Muscle layer of colon (tissue), 2 donors: Measurements from ENCODE around the gene BZW2.
"Not testable (repeated sequence)": the region's sequence is repeated elsewhere in the genome, so short reads cannot be mapped to it uniquely, and the experiment has no call there.

ENCODE experiments used
- H3K27ac ChIP-seq: one replicate; pipeline ENCODE4 v1.7.0; 2013; ENCODE audit warnings: low read depth, mild to moderate bottlenecking, low read length, moderate library complexity
- H3K27me3 ChIP-seq, 2 donors: one replicate each; pipeline ENCODE4 v1.7.0; 2013; ENCODE audit warnings: low read length in 2 of 2, mild to moderate bottlenecking in 2 of 2; ENCODE audit not compliant: insufficient read depth in 2 of 2, control insufficient read depth in 1 of 2
- H3K36me3 ChIP-seq: one replicate; pipeline ENCODE4 v1.7.0; 2013; ENCODE audit warnings: mild to moderate bottlenecking, low read length; ENCODE audit not compliant: insufficient read depth
- H3K4me1 ChIP-seq: one replicate; pipeline ENCODE4 v1.7.0; 2013; ENCODE audit warnings: mild to moderate bottlenecking, low read length; ENCODE audit not compliant: insufficient read depth
- H3K4me3 ChIP-seq, 2 donors: one replicate each; pipeline ENCODE4 v1.7.0; 2013; ENCODE audit warnings: low read length in 2 of 2, low read depth in 1 of 2, mild to moderate bottlenecking in 1 of 2, moderate library complexity in 1 of 2
- H3K9ac ChIP-seq: one replicate; pipeline ENCODE4 v1.7.0; 2013; ENCODE audit warnings: low read length
- H3K9me3 ChIP-seq: one replicate; pipeline ENCODE4 v1.7.0; 2013; ENCODE audit warnings: mild to moderate bottlenecking, low read length
- donor health status: abdominal sarcoma.
- donor health status: Adenocarcinoma of cecum.

BZW2 gene

GRCh38 chr7:16677978-16678494 lies 32.1 kb downstream of the BZW2 start:
- no peak overlapping the region for H3K27ac ChIP-seq
- H3K9ac ChIP-seq, result no peak overlapping the region
- H3K4me3 ChIP-seq, result no peak overlapping the region
- H3K27me3 ChIP-seq, result no peaks in the 10 kb centered on the region
- H3K9me3 ChIP-seq, result no peaks in the 10 kb centered on the region
- no peaks in the 10 kb centered on the region for H3K4me1 ChIP-seq
- H3K36me3 ChIP-seq, result peaks cover 15% of the 10 kb centered on the region

GRCh38 chr7:16678645-16679566 lies 32.9 kb downstream of the BZW2 start:
- not testable (repeated sequence) for H3K27ac ChIP-seq, H3K9ac ChIP-seq, H3K4me1 ChIP-seq, H3K9me3 ChIP-seq, H3K4me3 ChIP-seq, H3K27me3 ChIP-seq
- H3K36me3 ChIP-seq, result peaks cover 15% of the 10 kb centered on the region

- no peak overlapping the region for H3K9ac ChIP-seq
- H3K36me3 ChIP-seq, result peaks cover 7% of the 10 kb centered on the region
- H3K27ac ChIP-seq, result no peak overlapping the region
- H3K4me1 ChIP-seq, result no peaks in the 10 kb centered on the region
- H3K4me3 ChIP-seq, result no peak overlapping the region
- no peaks in the 10 kb centered on the region for H3K27me3 ChIP-seq
- H3K9me3 ChIP-seq, result no peaks in the 10 kb centered on the region
Observed at GRCh38 chr7:16684935-16685334, 39.0 kb downstream of the BZW2 start.

- H3K4me1 ChIP-seq, result no peaks in the 10 kb centered on the region
- no peaks in the 10 kb centered on the region for H3K27me3 ChIP-seq
- no peak overlapping the region for H3K9ac ChIP-seq
- H3K36me3 ChIP-seq, result peaks cover 7% of the 10 kb centered on the region
- H3K9me3 ChIP-seq, result no peaks in the 10 kb centered on the region
- no peak overlapping the region for H3K27ac ChIP-seq
- no peak overlapping the region for H3K4me3 ChIP-seq
Observed at GRCh38 chr7:16685535-16685934, 39.6 kb downstream of the BZW2 start.

- no peak overlapping the region for H3K4me3 ChIP-seq
- no peaks in the 10 kb centered on the region for H3K27me3 ChIP-seq
- H3K9me3 ChIP-seq, result no peaks in the 10 kb centered on the region
- H3K9ac ChIP-seq, result no peak overlapping the region
- no peaks in the 10 kb centered on the region for H3K36me3 ChIP-seq
- H3K27ac ChIP-seq, result no peak overlapping the region
- no peaks in the 10 kb centered on the region for H3K4me1 ChIP-seq
Observed at GRCh38 chr7:16688249-16688648, 42.3 kb downstream of the BZW2 start.

GRCh38 chr7:16691241-16691640 lies 45.3 kb downstream of the BZW2 start:
- no peak overlapping the region for H3K27ac ChIP-seq
- H3K9me3 ChIP-seq, result no peaks in the 10 kb centered on the region
- H3K4me1 ChIP-seq, result no peaks in the 10 kb centered on the region
- H3K4me3 ChIP-seq, result no peak overlapping the region
- peaks cover 6% of the 10 kb centered on the region for H3K36me3 ChIP-seq
- H3K27me3 ChIP-seq, result no peaks in the 10 kb centered on the region
- no peak overlapping the region for H3K9ac ChIP-seq

GRCh38 chr7:16693601-16694318 lies 47.8 kb downstream of the BZW2 start:
- no peaks in the 10 kb centered on the region for H3K4me1 ChIP-seq
- no peaks in the 10 kb centered on the region for H3K27me3 ChIP-seq
- no peak overlapping the region for H3K9ac ChIP-seq
- peaks cover 25% of the 10 kb centered on the region for H3K36me3 ChIP-seq
- no peaks in the 10 kb centered on the region for H3K9me3 ChIP-seq
- no peak overlapping the region for H3K4me3 ChIP-seq
- H3K27ac ChIP-seq, result no peak overlapping the region

- Histone ChIP-seq H3K27me3 (no peaks in the 10 kb centered on the region), H3K4me1 (no peaks in the 10 kb centered on the region), H3K9me3 (no peaks in the 10 kb centered on the region), H3K27ac (no peak overlapping the region), H3K4me3 (no peak overlapping the region), H3K36me3 (peaks cover 32% of the 10 kb centered on the region), H3K9ac (no peak overlapping the region)
Observed at GRCh38 chr7:16694806-16695205, 48.8 kb downstream of the BZW2 start.

GRCh38 chr7:16695621-16696237 lies 49.7 kb downstream of the BZW2 start:
- no peak overlapping the region for H3K9ac ChIP-seq
- peaks cover 34% of the 10 kb centered on the region for H3K36me3 ChIP-seq
- no peak overlapping the region for H3K27ac ChIP-seq
- no peak overlapping the region for H3K4me3 ChIP-seq
- no peaks in the 10 kb centered on the region for H3K9me3 ChIP-seq
- H3K27me3 ChIP-seq, result no peaks in the 10 kb centered on the region
- H3K4me1 ChIP-seq, result no peaks in the 10 kb centered on the region

- no peaks in the 10 kb centered on the region for H3K4me1 ChIP-seq
- peaks cover 42% of the 10 kb centered on the region for H3K36me3 ChIP-seq
- H3K27ac ChIP-seq, result no peak overlapping the region
- H3K4me3 ChIP-seq, result no peak overlapping the region
- no peaks in the 10 kb centered on the region for H3K9me3 ChIP-seq
- no peaks in the 10 kb centered on the region for H3K27me3 ChIP-seq
- H3K9ac ChIP-seq, result no peak overlapping the region
Observed at GRCh38 chr7:16697507-16698199, 51.7 kb downstream of the BZW2 start.
